GM12878 (cell line): ENCODE data around the gene MLXIPL. TPM values are rescaled to one million over a fixed set of nuclear protein-coding genes. Genes with fewer than 3 reads are reported as not detected.

Experiments
- ATAC-seq: fragments of 200-7000 bp; cut with Tn5 transposase; 3 replicates; pipeline ENCODE4 v1.9.1; 2020; ENCODE audit warnings: mild to moderate bottlenecking, moderate library complexity
- BruUV-seq: library from RNA; stranded (reverse); fragments of 400-500 nt; replicated peaks from 2 replicates; lab custom pipeline; 2021; lab: Mats Ljungman, UMichigan
- CTCF ChIA-PET: fragments of 300-600 bp; sonication (Branson Sonifier 250); formaldehyde crosslinking; extraction: SDS; loops from one replicate; lab custom pipeline; 2021; ENCODE audit warnings: inconsistent platforms; lab: Yijun Ruan, JAX
- POLR2A ChIA-PET: fragments of 350-600 bp; formaldehyde crosslinking; extraction: SDS; loops from one replicate; lab custom pipeline; 2021; ENCODE audit warnings: inconsistent platforms; lab: Charles Lee
- RAD21 ChIA-PET: fragments of 300-600 bp; sonication (Branson Sonifier 250); formaldehyde crosslinking; loops from one replicate; lab custom pipeline; 2023; ENCODE audit warnings: antibody characterized with exemption; ENCODE audit not compliant: unreplicated experiment; lab: Charles Lee
- SMC1A ChIA-PET: fragments of 300-600 bp; sonication (Branson Sonifier 250); formaldehyde crosslinking; loops from one replicate; lab custom pipeline; 2023; ENCODE audit not compliant: unreplicated experiment, uncharacterized antibody; lab: Charles Lee
- DNase-seq: peaks from one replicate; pipeline ENCODE4 v3.0.0-alpha.2; 2011; ENCODE audit warnings: low read depth, low spot score
- FAIRE-seq: peaks from 3 replicates; lab custom pipeline; 2011; peaks lifted over from hg19 to GRCh38; lab: Jason Lieb, UNC
- H2AFZ ChIP-seq: 2 replicates; pipeline ENCODE4 v1.6.0; 2011; ENCODE audit warnings: low read depth, low read length, control low read depth; ENCODE audit not compliant: control insufficient read depth
- H3K27ac ChIP-seq: 2 replicates; pipeline ENCODE4 v1.5.1; 2011; ENCODE audit warnings: control low read depth; ENCODE audit not compliant: control insufficient read depth, insufficient read depth
- H3K27me3 ChIP-seq, 2 experiments: replicated peaks in 1 of 2; 2 replicates each; pipeline versions ENCODE4 v1.6.0 to v1.6.1; 2011; ENCODE audit warnings: low read length in 1 of 2; ENCODE audit not compliant: control insufficient read depth in 2 of 2, insufficient read depth in 2 of 2
- H3K36me3 ChIP-seq, 2 experiments: 2 replicates each; pipeline ENCODE4 v1.5.1; 2011; ENCODE audit warnings: low read length in 1 of 2; ENCODE audit not compliant: control insufficient read depth in 2 of 2, insufficient read depth in 2 of 2
- H3K4me1 ChIP-seq: 2 replicates; pipeline ENCODE4 v1.6.1; 2011; ENCODE audit warnings: mild to moderate bottlenecking, low read length, moderate library complexity, mixed read lengths; ENCODE audit not compliant: control insufficient read depth, insufficient read depth
- H3K4me2 ChIP-seq: 2 replicates; pipeline ENCODE4 v1.6.0; 2011; ENCODE audit warnings: control low read depth; ENCODE audit not compliant: control insufficient read depth, insufficient read depth
- H3K4me3 ChIP-seq: fragments of 200-600 bp; sonication (generic); 2 replicates; pipeline ENCODE4 v1.5.1; 2016
- H3K79me2 ChIP-seq: 2 replicates; pipeline ENCODE4 v1.6.0; 2011; ENCODE audit warnings: low read length; ENCODE audit not compliant: control insufficient read depth, insufficient read depth
- H3K9ac ChIP-seq: 2 replicates; pipeline ENCODE4 v1.8.0; 2011; ENCODE audit warnings: low read length, control low read depth, mixed read lengths; ENCODE audit not compliant: control insufficient read depth, insufficient read depth
- H3K9me3 ChIP-seq: replicated peaks from 3 replicates; pipeline ENCODE4 v1.5.1; 2011; ENCODE audit warnings: mild to moderate bottlenecking, low read length; ENCODE audit not compliant: control insufficient read depth, insufficient read depth
- H4K20me1 ChIP-seq: 2 replicates; pipeline ENCODE4 v1.6.0; 2011; ENCODE audit not compliant: control insufficient read depth, insufficient read depth
- CBX3 ChIP-seq: fragments of 200-600 bp; sonication (generic); IDR thresholded peaks from 2 replicates; pipeline ENCODE4 v1.6.1; 2016; ENCODE audit warnings: low read depth, borderline replicate concordance
- CEBPZ ChIP-seq: fragments of 150-350 bp; IDR thresholded peaks from 2 replicates; pipeline ENCODE4 v1.6.1; 2016; ENCODE audit warnings: low read depth, low read length
- FOXM1 ChIP-seq: IDR thresholded peaks from 2 replicates; pipeline ENCODE4 v1.6.1; 2012; ENCODE audit warnings: low read depth, mild to moderate bottlenecking, inconsistent platforms, low read length, moderate library complexity
- HDAC2 ChIP-seq: fragments of 200-600 bp; sonication (generic); IDR thresholded peaks from 2 replicates; pipeline ENCODE4 v1.6.1; 2017
- MEF2B ChIP-seq: fragments of 450-650 bp; IDR thresholded peaks from 2 replicates; pipeline ENCODE4 v1.6.1; 2018; ENCODE audit warnings: mild to moderate bottlenecking, moderate library complexity; ENCODE audit not compliant: partially characterized antibody, poor library complexity, severe bottlenecking
- NKRF ChIP-seq: fragments of 450-650 bp; conservative IDR thresholded peaks from 2 replicates; pipeline ENCODE4 v1.6.1; 2017; ENCODE audit warnings: mild to moderate bottlenecking, moderate library complexity
- POLR2AphosphoS5 ChIP-seq: IDR thresholded peaks from 2 replicates; pipeline ENCODE4 v1.6.1; 2011; ENCODE audit warnings: mild to moderate bottlenecking, low read length, inconsistent platforms
- SIX5 ChIP-seq: IDR thresholded peaks from 2 replicates; pipeline ENCODE4 v1.6.1; 2011; ENCODE audit warnings: mild to moderate bottlenecking, low read depth, low read length, moderate library complexity; ENCODE audit not compliant: severe bottlenecking
- SP1 ChIP-seq: IDR thresholded peaks from one replicate; pipeline ENCODE4 v1.6.1; 2011; ENCODE audit warnings: low read depth, low read length
- SPI1 ChIP-seq: IDR thresholded peaks from 2 replicates; pipeline ENCODE4 v1.6.1; 2011; ENCODE audit warnings: low read depth, mild to moderate bottlenecking, low read length, moderate library complexity, borderline replicate concordance; ENCODE audit not compliant: insufficient read depth
- USF1 ChIP-seq: IDR thresholded peaks from 2 replicates; pipeline ENCODE4 v1.6.1; 2011; ENCODE audit warnings: borderline replicate concordance, low read depth, mild to moderate bottlenecking, moderate library complexity, mixed read lengths, low read length; ENCODE audit not compliant: insufficient read depth; ENCODE audit errors: extremely low read length
- ZBTB40 ChIP-seq: fragments of 450-650 bp; IDR thresholded peaks from 2 replicates; pipeline ENCODE4 v1.6.1; 2016; ENCODE audit warnings: mild to moderate bottlenecking, moderate library complexity, borderline replicate concordance
- WGBS: methylation state at CpG from one replicate; pipeline ENCODE4 v1.1.6; 2016; ENCODE audit warnings: low lambda C conversion rate; ENCODE audit not compliant: insufficient replicate concordance, insufficient coverage; ENCODE audit errors: missing lambda C conversion rate; 5-methylcytosine and 5-hydroxymethylcytosine counted together
- in situ Hi-C: fragments of 300-500 bp; cut with MboI; formaldehyde crosslinking; loops from 9 replicates; pipeline ENCODE4 v1.14.3; 2018; ENCODE audit warnings: mixed read lengths
- intact Hi-C: fragments of 100-400 bp; cut with micrococcal nuclease; formaldehyde crosslinking; loops from one replicate; pipeline ENCODE4 v1.14.2; 2022; ENCODE audit not compliant: unreplicated experiment
- polyA plus RNA-seq, 11 experiments: library from polyadenylated mRNA; depleted of rRNA in 4 of 11; unstranded in 6 of 11; stranded (reverse) in 5 of 11; fragments of >200 nt; fragmentation: Nextera tagmentation in 4 of 11; fragmentation: Illumina TruSeq in 1 of 11; extraction: Ambion mirVana in 4 of 11; extraction: Trizol in 1 of 11; gene quantifications; 1 replicate in 1 of 11; 2 replicates in 10 of 11; pipeline versions ENCODE4 v1.2.1 to v1.2.3, GENCODE V29; 2011 to 2016; ENCODE audit warnings: inconsistent platforms in 2 of 11, missing spikeins in 2 of 11, low read depth in 1 of 11
- total RNA-seq, 4 experiments: library from RNA; depleted of rRNA in 3 of 4; stranded (reverse); fragments of >200 nt in 3 of 4; fragmentation: Illumina TruSeq in 1 of 4; extraction: Trizol in 1 of 4; gene quantifications; 2 replicates each; pipeline versions ENCODE4 v1.2.1 to v1.2.3, GENCODE V29; 2013 to 2021

The MLXIPL gene
- total and polyA plus RNA-seq, 10 of the 15 experiments (the other 5 are each of a cell fraction or from before 2014, with no cell fraction given): 0.21 TPM; not detected in 9

GRCh38 chr7:73555411-73555982, 68.8 kb downstream of the MLXIPL start:
- no peak overlapping the region for H3K27ac ChIP-seq
- no peak overlapping the region for H2AFZ ChIP-seq
- FAIRE-seq: no peak
- WGBS: 72% methylated on average over 6 of the region's 6 CpGs
- ChIA-PET RAD21 (interaction anchor here (1.1 to 1.5 kb wide), 3 partner anchors 8 to 33 kb away, joined by 3 to 6 read pairs (median 3); partner anchors contain the start of gene TBL2), POLR2A (interaction anchor here (0.6 to 3.7 kb wide), 3 partner anchors 20 to 34 kb away, joined by 3 to 41 read pairs (median 4); partner anchors contain the start of gene BAZ1B), SMC1A (interaction anchor here (0.8 to 1.4 kb wide), 2 partner anchors 30 kb away, joined by 3 to 5 read pairs; no protein-coding TSS in a partner anchor), CTCF (interaction anchor here (0.7 to 1.8 kb wide), 3 partner anchors 11 to 34 kb away, joined by 3 to 8 read pairs (median 4); partner anchors contain the start of gene BAZ1B)
- peaks cover 0 to 6% of the 10 kb centered on the region in 2 experiments; a peak in 1 of 4 replicates for H3K36me3 ChIP-seq
- H3K79me2 ChIP-seq: peaks cover 37% of the 10 kb centered on the region
- peaks cover 17% of the 10 kb centered on the region for H3K4me1 ChIP-seq
- peak overlapping the region; percentile 98 for H3K4me3 ChIP-seq
- H4K20me1 ChIP-seq: no peaks in the 10 kb centered on the region
- intact Hi-C loops (no loop called here), in situ Hi-C loops (no loop called here)
- BruUV-seq: no TSS peak
- peak overlapping the region; percentile 91; the same call in 1 of the 2 replicates for H3K9ac ChIP-seq
- no peak for DNase-seq
- H3K4me2 ChIP-seq: peak overlapping the region; percentile 72
- no peaks in the 10 kb centered on the region for H3K27me3 ChIP-seq
- no peak for ATAC-seq
- H3K9me3 ChIP-seq: no peaks in the 10 kb centered on the region
- no peak for TF ChIP-seq SPI1
- no peak for TF ChIP-seq SIX5
- no peak for TF ChIP-seq NKRF
- TF ChIP-seq CEBPZ: no peak
- TF ChIP-seq USF1: no peak
- no peak for TF ChIP-seq SP1
- TF ChIP-seq FOXM1: no peak
- TF ChIP-seq ZBTB40: no peak
- no peak for TF ChIP-seq CBX3
- no peak for TF ChIP-seq HDAC2
- no peak for TF ChIP-seq MEF2B
- TF ChIP-seq POLR2AphosphoS5: no peak
